Transverse colon (tissue), 4 donors: ENCODE data around the gene RASL12. TPM values are rescaled to one million over a fixed set of nuclear protein-coding genes. Genes with fewer than 3 reads are reported as not detected.

Experiments
- DNase-seq: peaks from one replicate; pipeline ENCODE4 v3.0.0-alpha.2; 2019
- H3K27ac ChIP-seq, 4 donors: fragments of 200-600 bp; sonication (generic); 2 replicates each; pipeline ENCODE4 v1.5.1; 2016 to 2018; ENCODE audit warnings: inconsistent platforms in 4 of 4
- H3K27me3 ChIP-seq: fragments of 200-600 bp; sonication (generic); 2 replicates; pipeline ENCODE4 v1.5.1; 2017; ENCODE audit warnings: inconsistent platforms
- H3K36me3 ChIP-seq, 4 donors: fragments of 200-600 bp; sonication (generic); 2 replicates each; pipeline ENCODE4 v1.5.1; 2017 to 2019; ENCODE audit warnings: inconsistent platforms in 4 of 4
- H3K4me1 ChIP-seq, 4 donors: fragments of 200-600 bp; sonication (generic); 2 replicates each; pipeline ENCODE4 v1.5.1; 2017 to 2020; ENCODE audit warnings: inconsistent platforms in 4 of 4
- H3K4me3 ChIP-seq, 4 donors: fragments of 200-600 bp; sonication (generic); 1 replicate in 1 of 4; 2 replicates in 3 of 4; pipeline versions ENCODE4 v1.5.1 to v1.6.1; 2017 to 2019; ENCODE audit warnings: inconsistent platforms in 4 of 4
- H3K9me3 ChIP-seq, 2 donors: fragments of 200-600 bp; sonication (generic); 2 replicates each; pipeline ENCODE4 v1.5.1; 2017 to 2019; ENCODE audit warnings: inconsistent platforms in 2 of 2
- CTCF ChIP-seq, 5 experiments: fragments of 200-600 bp in 3 of 5; fragments of 450-650 bp in 2 of 5; sonication (generic) in 3 of 5; IDR thresholded peaks; 1 replicate in 2 of 5; 2 replicates in 3 of 5; pipeline ENCODE4 v1.5.1; 2016 to 2017; ENCODE audit warnings: antibody characterized with exemption in 5 of 5, inconsistent platforms in 3 of 5, mild to moderate bottlenecking in 2 of 5, moderate library complexity in 1 of 5
- EP300 ChIP-seq: sonication (generic); formaldehyde crosslinking; IDR thresholded peaks from one replicate; pipeline ENCODE4 v1.6.1; 2017; ENCODE audit warnings: antibody characterized with exemption, low read depth
- POLR2A ChIP-seq: fragments of 450-650 bp; IDR thresholded peaks from one replicate; pipeline ENCODE4 v1.6.1; 2016; ENCODE audit warnings: antibody characterized with exemption, mild to moderate bottlenecking, moderate library complexity
- POLR2AphosphoS5 ChIP-seq, 3 donors: sonication (generic); formaldehyde crosslinking; IDR thresholded peaks; one replicate each; pipeline ENCODE4 v1.6.1; 2016; ENCODE audit warnings: antibody characterized with exemption in 3 of 3
- WGBS, 2 donors: methylation state at CpG; one replicate each; pipeline ENCODE4 v1.1.5; 2018; ENCODE audit warnings: low coverage in 1 of 2; 5-methylcytosine and 5-hydroxymethylcytosine counted together
- in situ Hi-C, 4 donors: fragments of 200-750 bp; cut with MboI; loops; one replicate each; pipeline versions ENCODE4 v1.15.0 to v1.15.1; 2017; ENCODE audit warnings: low sequenced_read_pairs in 3 of 4, low pct_ligation_motif_present in 1 of 4, low pct_unique_long_range_greater_than_20kb in 1 of 4
- intact Hi-C: fragments of 100-400 bp; cut with DNase I; formaldehyde crosslinking; loops from one replicate; pipeline ENCODE4 v1.15.1; 2023; ENCODE audit warnings: low total_unique reads
- total RNA-seq, 4 donors: library from RNA; depleted of rRNA; stranded (reverse); fragments of >200 nt; gene quantifications; one replicate each; pipeline ENCODE4 v1.1.0, GENCODE V29; 2016

The RASL12 gene
- total RNA-seq, 4 donors from 2014 or later = 13.9 to 46.8 (median 16.4) TPM

- in situ Hi-C loops = loop anchor here in 3 of 4 donors (10.0 to 25.0 kb wide), 3 partner anchors 46 to 249 kb away; partner anchors contain the start of genes PARP16 (in 3 of the 3) and RNU5A-1 (in 3 of the 3)
These were observed 29.4 kb downstream of the RASL12 start for GRCh38 chr15:65038428-65038827.

DNA sequence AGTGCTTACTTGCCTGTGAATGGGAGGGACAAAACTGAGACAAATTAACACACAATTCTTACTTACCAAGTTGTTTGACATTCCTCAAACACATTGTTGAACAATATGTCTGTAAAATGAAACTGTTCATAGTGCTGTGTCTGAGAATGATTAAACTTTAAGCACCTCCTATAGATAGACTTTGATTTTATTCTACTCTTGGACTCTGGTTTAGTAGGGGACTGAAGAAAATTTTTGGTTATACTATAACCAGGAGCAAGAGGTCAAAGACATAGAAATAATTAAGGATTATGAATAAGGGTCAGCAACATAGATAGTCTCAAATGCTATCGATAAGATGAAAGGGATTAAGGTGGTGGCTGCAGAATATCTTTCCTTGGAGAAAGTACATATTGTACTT, 30.5 kb downstream of the RASL12 start:
- in situ Hi-C loops (loop anchor here in 3 of 4 donors (10.0 to 25.0 kb wide), 3 partner anchors 47 to 250 kb away; partner anchors contain the start of genes PARP16 (in 3 of the 3) and RNU5A-1 (in 3 of the 3)), intact Hi-C loops (no loop called here)
- Histone ChIP-seq H3K27ac (peak overlapping the region; percentile 51 to 69 (median 58)), H3K9me3 (no peaks in the 10 kb centered on the region), H3K36me3 (no peaks in the 10 kb centered on the region), H3K27me3 (no peaks in the 10 kb centered on the region), H3K4me3 (no peak overlapping the region), H3K4me1 (peaks cover 2 to 36% (median 15%) of the 10 kb centered on the region in 4 donors)
- 42 to 44% methylated on average over 1 of the region's 1 CpG for WGBS, 2 donors
- no peak for DNase-seq
- TF ChIP-seq EP300 = no peak
- TF ChIP-seq CTCF (IDR thresholded peaks at IDR 0.05) = no peak
- no peak for TF ChIP-seq POLR2A
- TF ChIP-seq POLR2AphosphoS5 (IDR thresholded peaks at IDR 0.05) = no peak

More at GRCh38 chr15:65038428-65038827, 29.4 kb downstream of the RASL12 start:
- H3K27me3 ChIP-seq = no peaks in the 10 kb centered on the region
- 97 to 100% methylated on average over 1 to 3 of the region's 3 CpGs for WGBS, 2 donors
- H3K27ac ChIP-seq = no peak overlapping the region
- H3K36me3 ChIP-seq = no peaks in the 10 kb centered on the region
- no peaks in the 10 kb centered on the region for H3K9me3 ChIP-seq
- H3K4me3 ChIP-seq = no peak overlapping the region
- intact Hi-C loops = no loop called here
- H3K4me1 ChIP-seq = peaks cover 7 to 39% (median 22%) of the 10 kb centered on the region in 4 donors
- DNase-seq = no peak
- TF ChIP-seq POLR2A = no peak
- no peak for TF ChIP-seq EP300
- TF ChIP-seq CTCF (IDR thresholded peaks at IDR 0.05) = no peak
- no peak for TF ChIP-seq POLR2AphosphoS5 (IDR thresholded peaks at IDR 0.05)

DNA sequence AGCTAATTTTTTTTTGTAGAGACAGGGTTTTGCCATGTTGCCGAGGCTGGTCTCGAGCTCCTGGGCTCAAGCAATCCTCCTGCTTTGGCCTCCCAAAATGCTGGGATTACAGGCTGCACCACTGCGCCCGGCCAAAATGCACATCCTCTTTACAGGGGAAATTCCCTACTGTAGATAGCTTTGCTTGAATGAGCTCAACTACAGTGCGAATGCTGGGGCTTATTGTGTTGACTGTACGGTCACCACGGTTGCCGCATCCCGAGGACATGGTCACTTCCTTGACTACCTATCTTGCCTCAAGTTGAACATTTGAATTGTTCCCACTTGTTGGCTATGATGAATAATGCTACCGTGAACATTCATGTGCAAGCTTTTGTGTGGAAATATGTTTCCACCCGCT, 33.1 kb downstream of the RASL12 start:
- 90% methylated on average over 11 of the region's 11 CpGs; no CpG with 5 or more reads in 1 of the 2 donors for WGBS, 2 donors
- H3K36me3 ChIP-seq = no peaks in the 10 kb centered on the region
- in situ Hi-C loops = loop anchor here in 3 of 4 donors (10.0 to 25.0 kb wide), 3 partner anchors 50 to 253 kb away; partner anchors contain the start of genes PARP16 (in 3 of the 3) and RNU5A-1 (in 3 of the 3)
- TF ChIP-seq POLR2A (no peak), EP300 (no peak), CTCF (IDR thresholded peaks at IDR 0.05) (no peak)
- no peaks in the 10 kb centered on the region for H3K9me3 ChIP-seq
- no peak for DNase-seq
- no peak overlapping the region for H3K27ac ChIP-seq
- intact Hi-C loops = no loop called here
- no peak overlapping the region for H3K4me3 ChIP-seq
- peaks cover 0 to 29% (median 12%) of the 10 kb centered on the region in 4 donors for H3K4me1 ChIP-seq
- no peaks in the 10 kb centered on the region for H3K27me3 ChIP-seq

DNA sequence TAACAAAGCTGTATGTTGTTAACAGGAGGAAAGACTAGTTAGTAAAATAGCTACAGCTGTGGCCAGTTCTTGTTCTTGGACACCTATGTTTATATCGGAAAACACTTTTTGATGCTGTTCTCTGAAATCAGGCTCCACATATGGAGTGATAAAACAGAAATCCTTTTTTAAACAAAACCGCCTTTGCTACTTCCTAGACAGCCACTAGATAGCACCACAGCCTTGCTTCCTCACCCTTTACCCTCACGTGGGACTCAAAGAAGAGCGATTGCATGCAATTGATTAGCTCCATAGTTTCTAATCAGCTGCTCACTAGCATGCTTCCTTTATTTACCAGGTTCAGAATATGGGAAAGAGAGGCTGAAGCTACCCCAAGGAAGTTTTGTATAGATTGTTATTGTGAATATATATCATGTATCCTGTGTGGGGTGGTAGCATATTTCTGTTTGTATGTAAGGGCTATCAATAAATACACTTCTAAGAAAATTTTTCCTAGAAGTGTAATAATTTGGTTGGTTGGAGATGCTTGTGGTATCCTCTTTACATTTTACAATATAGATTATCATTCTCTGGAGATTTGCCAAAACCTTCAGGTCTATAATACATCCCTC, 34.0 kb downstream of the RASL12 start:
- H3K27ac ChIP-seq = peak overlapping the region in 2 of 4 donors; percentile 17 to 25
- peaks cover 0 to 29% (median 12%) of the 10 kb centered on the region in 4 donors for H3K4me1 ChIP-seq
- 0 to 6% methylated on average over 2 to 4 of the region's 4 CpGs for WGBS, 2 donors
- no peak overlapping the region for H3K4me3 ChIP-seq
- intact Hi-C loops = no loop called here
- TF ChIP-seq CTCF (IDR thresholded peaks at IDR 0.05) (peak; percentile 19 to 49 (median 42)), POLR2A (no peak)
- no peaks in the 10 kb centered on the region for H3K9me3 ChIP-seq
- H3K27me3 ChIP-seq = no peaks in the 10 kb centered on the region
- in situ Hi-C loops = loop anchor here in 3 of 4 donors (10.0 to 25.0 kb wide), 3 partner anchors 51 to 254 kb away; partner anchors contain the start of genes PARP16 (in 3 of the 3) and RNU5A-1 (in 3 of the 3)
- no peaks in the 10 kb centered on the region for H3K36me3 ChIP-seq
- DNase-seq = peak; percentile 31
